NT2/D1 (cell line): ENCODE results near the gene C10orf90.

Experiments
- SUZ12 ChIP-seq: IDR thresholded peaks from 2 replicates; pipeline ENCODE4 v1.6.1; 2011; ENCODE audit not compliant: insufficient read length, insufficient read depth; ENCODE audit errors: extremely low read depth
- ZNF274 ChIP-seq: IDR thresholded peaks from 2 replicates; pipeline ENCODE4 v1.6.1; 2011; ENCODE audit warnings: mild to moderate bottlenecking, low read depth, low read length

- no peak for TF ChIP-seq ZNF274
- no peak for TF ChIP-seq SUZ12
Observed at GRCh38 chr10:126558881-126559280, 111.6 kb downstream of the C10orf90 start.
